Measurements from ENCODE around the gene RPL41.

Gene RPL41

DNA sequence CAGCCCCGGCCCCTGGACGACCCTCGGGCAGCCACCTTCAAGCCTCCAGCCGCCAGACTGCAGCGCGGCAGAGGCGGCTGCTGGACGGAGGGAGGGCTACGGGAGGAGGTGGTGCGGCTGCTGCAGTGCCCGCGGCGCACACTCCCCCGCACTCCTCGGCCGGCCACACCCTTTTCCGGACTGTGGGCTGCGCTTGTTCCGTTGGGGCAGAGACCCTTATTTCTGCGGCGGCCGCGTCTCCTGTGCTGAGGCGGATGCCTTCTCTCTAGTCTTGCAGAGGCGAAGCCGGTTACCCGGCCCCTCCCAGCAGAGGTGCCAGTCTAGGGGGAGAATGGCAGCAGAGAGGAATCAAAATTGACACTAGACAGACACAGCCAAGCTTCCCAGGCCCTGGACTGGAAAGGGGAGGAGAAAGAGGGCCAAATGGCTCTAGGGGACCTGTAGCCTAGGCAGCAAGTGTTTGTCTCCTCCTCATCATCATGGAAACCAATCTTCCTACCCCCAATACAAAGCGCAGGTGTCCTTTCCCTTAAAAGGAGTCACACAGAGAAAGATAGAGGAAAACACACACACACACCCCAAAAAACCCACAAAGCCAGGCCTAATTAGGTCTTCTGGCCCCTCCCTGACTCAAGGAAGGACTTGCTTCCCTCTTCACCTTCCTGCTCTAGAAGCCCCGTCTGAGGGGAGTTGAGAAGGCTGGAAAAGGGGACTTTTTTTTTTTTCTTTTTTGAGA, 12.9 kb downstream of the RPL41 start:
- Histone ChIP-seq H3K9ac (no peak overlapping the region), H3K36me3 (ENCODE audit: control insufficient read depth, insufficient read depth, low read length) (no peaks in the 10 kb centered on the region), H3K79me2 (no peaks in the 10 kb centered on the region), H3K27ac (peak overlapping the region; percentile 57), H3K27me3 (ENCODE audit: control insufficient read depth, insufficient read depth, low read length) (no peaks in the 10 kb centered on the region), H3K4me2 (ENCODE audit: low read length) (peak overlapping the region; percentile 90), H3K9me3 (ENCODE audit: control insufficient read depth, low read length) (no peaks in the 10 kb centered on the region), H2AFZ (peak overlapping the region; percentile 72), H3K4me3 (ENCODE audit: low read depth, low read length) (peak overlapping the region; percentile 82), H3K4me1 (peaks cover 17% of the 10 kb centered on the region)
- TF ChIP-seq, protein P1, sequence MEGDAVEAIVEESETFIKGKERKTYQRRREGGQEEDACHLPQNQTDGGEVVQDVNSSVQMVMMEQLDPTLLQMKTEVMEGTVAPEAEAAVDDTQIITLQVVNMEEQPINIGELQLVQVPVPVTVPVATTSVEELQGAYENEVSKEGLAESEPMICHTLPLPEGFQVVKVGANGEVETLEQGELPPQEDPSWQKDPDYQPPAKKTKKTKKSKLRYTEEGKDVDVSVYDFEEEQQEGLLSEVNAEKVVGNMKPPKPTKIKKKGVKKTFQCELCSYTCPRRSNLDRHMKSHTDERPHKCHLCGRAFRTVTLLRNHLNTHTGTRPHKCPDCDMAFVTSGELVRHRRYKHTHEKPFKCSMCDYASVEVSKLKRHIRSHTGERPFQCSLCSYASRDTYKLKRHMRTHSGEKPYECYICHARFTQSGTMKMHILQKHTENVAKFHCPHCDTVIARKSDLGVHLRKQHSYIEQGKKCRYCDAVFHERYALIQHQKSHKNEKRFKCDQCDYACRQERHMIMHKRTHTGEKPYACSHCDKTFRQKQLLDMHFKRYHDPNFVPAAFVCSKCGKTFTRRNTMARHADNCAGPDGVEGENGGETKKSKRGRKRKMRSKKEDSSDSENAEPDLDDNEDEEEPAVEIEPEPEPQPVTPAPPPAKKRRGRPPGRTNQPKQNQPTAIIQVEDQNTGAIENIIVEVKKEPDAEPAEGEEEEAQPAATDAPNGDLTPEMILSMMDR (IDR thresholded peaks at IDR 0.05), result no peak

DNA sequence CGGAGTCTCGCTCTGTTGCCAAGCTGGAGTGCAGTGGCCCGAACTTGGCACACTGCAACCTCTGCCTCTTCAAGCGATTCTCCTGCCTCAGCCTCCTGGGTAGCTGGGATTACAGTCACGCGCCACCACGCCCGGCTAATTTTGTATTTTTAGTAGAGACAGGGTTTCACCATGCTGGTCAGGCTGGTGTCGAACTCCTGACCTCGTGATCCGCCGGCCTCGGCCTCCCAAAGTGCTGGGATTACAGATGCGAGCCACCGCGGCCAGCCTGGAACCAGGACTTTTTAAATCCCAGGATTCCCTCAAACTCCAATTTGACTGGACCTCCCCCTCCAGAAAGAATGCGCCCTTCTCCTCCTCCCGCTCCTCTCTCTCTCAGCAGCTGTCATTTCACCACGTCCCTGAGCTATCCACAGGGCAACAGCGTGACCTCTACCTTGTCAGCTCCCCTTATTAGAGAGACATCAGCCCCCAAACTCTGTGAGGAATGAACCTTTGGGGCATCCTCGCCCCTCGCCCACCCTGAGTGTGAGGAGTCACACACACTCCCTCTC, 13.6 kb downstream of the RPL41 start:
- Histone ChIP-seq H3K36me3 (ENCODE audit: control insufficient read depth, insufficient read depth, low read length) (no peaks in the 10 kb centered on the region), H2AFZ (peak overlapping the region; percentile 72), H3K27me3 (ENCODE audit: control insufficient read depth, insufficient read depth, low read length) (no peaks in the 10 kb centered on the region), H3K9ac (no peak overlapping the region), H3K4me3 (ENCODE audit: low read depth, low read length) (peak overlapping the region; percentile 82), H3K79me2 (no peaks in the 10 kb centered on the region), H3K4me1 (peaks cover 17% of the 10 kb centered on the region), H3K27ac (peak overlapping the region; percentile 57), H3K4me2 (ENCODE audit: low read length) (peak overlapping the region; percentile 90), H3K9me3 (ENCODE audit: control insufficient read depth, low read length) (no peaks in the 10 kb centered on the region)
- TF ChIP-seq, protein P1 (IDR thresholded peaks at IDR 0.05), result no peak

DNA sequence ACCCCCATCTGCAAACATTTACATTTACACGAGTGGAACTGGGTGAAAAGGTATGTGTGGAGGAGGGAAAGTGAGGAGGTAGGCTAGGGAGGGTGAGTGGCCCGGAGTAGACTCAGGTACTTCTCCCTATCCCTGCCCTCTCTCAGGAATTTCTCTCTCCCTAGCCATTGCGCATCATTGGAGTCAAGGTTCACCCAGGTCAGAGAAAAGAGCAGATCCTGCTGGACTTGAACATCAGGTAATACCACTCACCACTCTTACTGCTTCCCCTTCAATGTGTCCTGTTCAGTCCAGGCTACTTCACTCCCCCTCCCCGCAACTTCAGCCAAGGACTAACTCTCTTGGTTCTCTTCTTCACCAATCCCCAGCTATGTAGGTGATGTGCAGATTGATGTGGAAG, 14.4 kb downstream of the RPL41 start:
- Histone ChIP-seq H3K36me3 (ENCODE audit: control insufficient read depth, insufficient read depth, low read length) (no peaks in the 10 kb centered on the region), H3K27ac (no peak overlapping the region), H3K4me3 (ENCODE audit: low read depth, low read length) (no peak overlapping the region), H3K9me3 (ENCODE audit: control insufficient read depth, low read length) (no peaks in the 10 kb centered on the region), H2AFZ (no peak overlapping the region), H3K27me3 (ENCODE audit: control insufficient read depth, insufficient read depth, low read length) (no peaks in the 10 kb centered on the region), H3K4me1 (peaks cover 17% of the 10 kb centered on the region), H3K79me2 (no peaks in the 10 kb centered on the region), H3K9ac (no peak overlapping the region), H3K4me2 (ENCODE audit: low read length) (no peak overlapping the region)
- TF ChIP-seq, protein P1 (IDR thresholded peaks at IDR 0.05), result no peak

DNA sequence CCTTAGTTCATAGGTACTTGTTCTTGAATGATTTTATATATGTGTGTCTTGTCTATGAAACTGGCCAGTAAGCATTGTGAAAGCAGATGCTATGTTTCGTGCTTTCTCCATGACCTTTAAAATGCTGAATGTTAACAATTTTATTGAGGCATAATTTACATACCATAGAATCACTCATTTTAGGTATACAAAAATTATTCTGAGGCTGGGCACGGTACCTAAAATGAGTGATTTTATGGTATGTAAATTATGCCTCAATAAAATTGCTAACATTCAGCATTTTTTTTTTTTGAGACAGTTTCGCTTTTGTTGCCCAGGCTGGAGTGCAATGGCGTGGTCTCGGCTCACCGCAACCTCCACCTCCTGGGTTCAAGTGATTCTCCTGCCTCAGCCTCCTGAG, 18.5 kb downstream of the RPL41 start:
- H3K9me3 ChIP-seq (ENCODE audit: control insufficient read depth, low read length), result no peaks in the 10 kb centered on the region

More for the DNA sequence above, 18.5 kb downstream of the RPL41 start:
- H3K79me2 ChIP-seq, result no peaks in the 10 kb centered on the region
- H3K9ac ChIP-seq, result no peak overlapping the region
- no peaks in the 10 kb centered on the region for H3K36me3 ChIP-seq (ENCODE audit: control insufficient read depth, insufficient read depth, low read length)
- TF ChIP-seq, protein P1 (IDR thresholded peaks at IDR 0.05), result no peak
- H3K27me3 ChIP-seq (ENCODE audit: control insufficient read depth, insufficient read depth, low read length), result no peaks in the 10 kb centered on the region
- no peak overlapping the region for H2AFZ ChIP-seq
- H3K4me3 ChIP-seq (ENCODE audit: low read depth, low read length), result no peak overlapping the region
- no peaks in the 10 kb centered on the region for H3K4me1 ChIP-seq
- no peak overlapping the region for H3K4me2 ChIP-seq (ENCODE audit: low read length)
- H3K27ac ChIP-seq, result no peak overlapping the region
